ENCODE results near the gene MUC15.

- no peak for TF ChIP-seq CTCF (conservative IDR thresholded peaks at IDR 0.05; ENCODE audit: low read depth, low read length)
- no peak for TF ChIP-seq EZH2phosphoT487 (IDR thresholded peaks at IDR 0.05; ENCODE audit: borderline replicate concordance, low read length)
Observed at GRCh38 chr11:26553182-26553581, 18.9 kb downstream of the MUC15 start.

Measured in PC-3 (cell line).